Fibroblast of lung (primary cell): ENCODE measurements around the gene THAP10. TPM values are rescaled to one million over a fixed set of nuclear protein-coding genes. Genes with fewer than 3 reads are reported as not detected.

ENCODE experiments used
- DNase-seq, 2 donors: peaks; one replicate each; pipeline versions ENCODE4 v3.0.0 to v3.0.0-alpha.2; 2010; ENCODE audit warnings: low read depth in 2 of 2
- H2AFZ ChIP-seq: 2 replicates; pipeline ENCODE4 v1.5.1; 2012; ENCODE audit warnings: low read length, control low read depth, inconsistent platforms
- H3K27ac ChIP-seq: 2 replicates; pipeline ENCODE4 v1.5.1; 2011; ENCODE audit warnings: low read length, control low read depth; ENCODE audit not compliant: insufficient read depth
- H3K27me3 ChIP-seq: 2 replicates; pipeline ENCODE4 v1.5.1; 2011; ENCODE audit warnings: mild to moderate bottlenecking, low read length; ENCODE audit not compliant: control insufficient read depth, insufficient read depth
- H3K36me3 ChIP-seq: 2 replicates; pipeline ENCODE4 v1.5.1; 2011; ENCODE audit warnings: low read length; ENCODE audit not compliant: control insufficient read depth, insufficient read depth
- H3K4me1 ChIP-seq: 2 replicates; pipeline ENCODE4 v1.5.1; 2011; ENCODE audit warnings: low read length; ENCODE audit not compliant: control insufficient read depth, insufficient read depth; ENCODE audit errors: extremely low read depth
- H3K4me2 ChIP-seq: 2 replicates; pipeline ENCODE4 v1.5.1; 2011; ENCODE audit warnings: low read length, control low read depth; ENCODE audit not compliant: insufficient read depth; ENCODE audit errors: extremely low read depth
- H3K4me3 ChIP-seq, 4 experiments: fragments of 200-600 bp in 1 of 4; sonication (generic) in 1 of 4; replicated peaks in 1 of 4; 2 replicates each; pipeline ENCODE4 v1.5.1; 2011 to 2016; ENCODE audit warnings: low read length in 4 of 4, low read depth in 3 of 4, mild to moderate bottlenecking in 3 of 4, control low read depth in 2 of 4, inconsistent platforms in 1 of 4, mixed read lengths in 1 of 4; ENCODE audit not compliant: insufficient read depth in 1 of 4; ENCODE audit errors: control extremely low read depth in 1 of 4
- H3K79me2 ChIP-seq: 2 replicates; pipeline ENCODE4 v1.5.1; 2012; ENCODE audit warnings: mild to moderate bottlenecking, low read length, inconsistent platforms; ENCODE audit not compliant: control insufficient read depth, insufficient read depth
- H3K9ac ChIP-seq: 2 replicates; pipeline ENCODE4 v1.5.1; 2011; ENCODE audit warnings: mild to moderate bottlenecking, low read length, control low read depth; ENCODE audit not compliant: insufficient read depth
- H3K9me3 ChIP-seq: 2 replicates; pipeline ENCODE4 v1.5.1; 2012; ENCODE audit warnings: low read depth, low read length; ENCODE audit not compliant: control insufficient read depth, insufficient read depth
- H4K20me1 ChIP-seq: 2 replicates; pipeline ENCODE4 v1.5.1; 2011; ENCODE audit warnings: low read length; ENCODE audit not compliant: control insufficient read depth, insufficient read depth; ENCODE audit errors: extremely low read depth
- CTCF ChIP-seq, 2 donors: IDR thresholded peaks in 1 of 2; conservative IDR thresholded peaks in 1 of 2; 1 replicate in 1 of 2; 2 replicates in 1 of 2; pipeline ENCODE4 v1.5.1; 2011 to 2012; ENCODE audit warnings: low read length in 2 of 2, control low read depth in 1 of 2, inconsistent platforms in 1 of 2, low read depth in 1 of 2, mild to moderate bottlenecking in 1 of 2
- EZH2 ChIP-seq: IDR thresholded peaks from 2 replicates; pipeline ENCODE4 v1.5.1; 2012; ENCODE audit warnings: low read length, control low read depth, mild to moderate bottlenecking; ENCODE audit errors: missing control alignments
- polyA minus RNA-seq: library from RNA; depleted of rRNA, polyadenylated mRNA; stranded (reverse); fragments of >200 nt; gene quantifications from 2 replicates; pipeline ENCODE4 v1.2.3, GENCODE V29; 2011; ENCODE audit warnings: low replicate concordance
- polyA plus RNA-seq, 2 donors: library from polyadenylated mRNA; depleted of rRNA in 1 of 2; stranded (reverse) in 1 of 2; unstranded in 1 of 2; fragments of >200 nt; gene quantifications; 2 replicates each; pipeline ENCODE4 v1.2.1, GENCODE V29; 2011 to 2012; ENCODE audit warnings: missing spikeins in 1 of 2
- total RNA-seq: library from RNA; depleted of rRNA; stranded (reverse); fragments of >200 nt; gene quantifications from 2 replicates; pipeline ENCODE4 v1.2.1, GENCODE V29; 2014

The THAP10 gene
- total RNA-seq (2.3 and 5.0 TPM in 2 replicates), polyA plus RNA-seq (4.6 and 7.9 TPM in 2 replicates), polyA minus RNA-seq (0.15 TPM in 1 of 2 replicates, not detected in the other)
- 2.7 and 5.9 TPM in 2 replicates for polyA plus RNA-seq (2012)

GRCh38 chr15:70892002-70892911 is at the start of gene THAP10, which contains the start of gene LRRC49:
TSS of gene THAP10 (minus strand) at chr15:70892433. CDS start at chr15:70892272, 161 bp downstream.
TSS of gene LRRC49 (plus strand) at chr15:70892826. CDS start at chr15:70892895, 69 bp downstream.
- H3K4me2 ChIP-seq = peak within 1 kb of the TSS; percentile 78
- peaks cover 3% of the 10 kb centered on the region for H3K4me1 ChIP-seq
- peak within 1 kb of the TSS; percentile 95 for H3K27ac ChIP-seq
- H3K4me3 ChIP-seq = peak within 1 kb of the TSS; percentile 77 to 99 (median 89)
- DNase-seq = peak; percentile 95 to 97
- H3K9me3 ChIP-seq = no peaks in the 10 kb centered on the region
- TF ChIP-seq EZH2 (no peak), CTCF (conservative IDR thresholded peaks at IDR 0.05 in 1 of 2, IDR thresholded peaks at IDR 0.05 in 1 of 2; ENCODE audit: low read depth in 1 of 2, low read length in 2 of 2) (no peak)
- peak within 1 kb of the TSS; percentile 70 for H3K9ac ChIP-seq
- H3K27me3 ChIP-seq = no peaks in the 10 kb centered on the region
- no peaks in the 10 kb centered on the region for H4K20me1 ChIP-seq
- H3K36me3 ChIP-seq = no peaks in the 10 kb centered on the region
- peak within 1 kb of the TSS; percentile 96 for H2AFZ ChIP-seq
- H3K79me2 ChIP-seq = peaks cover 21% of the 10 kb centered on the region

GRCh38 chr15:70936326-70936725 is 44.1 kb upstream of the THAP10 start:
- no peak for TF ChIP-seq EZH2
- no peak for TF ChIP-seq CTCF (conservative IDR thresholded peaks at IDR 0.05 in 1 of 2, IDR thresholded peaks at IDR 0.05 in 1 of 2; ENCODE audit: low read depth in 1 of 2, low read length in 2 of 2)
- Histone ChIP-seq H3K36me3 (no peaks in the 10 kb centered on the region), H3K9ac (no peak overlapping the region), H3K4me3 (no peak overlapping the region), H3K79me2 (no peaks in the 10 kb centered on the region), H3K9me3 (no peaks in the 10 kb centered on the region), H2AFZ (no peak overlapping the region), H3K27me3 (no peaks in the 10 kb centered on the region), H3K27ac (no peak overlapping the region), H3K4me2 (no peak overlapping the region), H4K20me1 (no peaks in the 10 kb centered on the region), H3K4me1 (no peaks in the 10 kb centered on the region)
- peak; percentile 30 to 32 for DNase-seq

- Histone ChIP-seq H3K27ac (no peak overlapping the region), H3K79me2 (no peaks in the 10 kb centered on the region), H3K4me3 (no peak overlapping the region), H4K20me1 (no peaks in the 10 kb centered on the region), H3K9ac (no peak overlapping the region), H3K36me3 (no peaks in the 10 kb centered on the region), H3K4me1 (no peaks in the 10 kb centered on the region), H3K27me3 (no peaks in the 10 kb centered on the region), H2AFZ (no peak overlapping the region), H3K4me2 (no peak overlapping the region), H3K9me3 (no peaks in the 10 kb centered on the region)
- no peak for DNase-seq
- TF ChIP-seq CTCF (conservative IDR thresholded peaks at IDR 0.05 in 1 of 2, IDR thresholded peaks at IDR 0.05 in 1 of 2; ENCODE audit: low read depth in 1 of 2, low read length in 2 of 2) (no peak), EZH2 (no peak)
Measured at GRCh38 chr15:70935631-70936030, 43.4 kb upstream of the THAP10 start.
